GM19193 (cell line): ENCODE measurements around the gene PNMA8C.

ENCODE experiments used
- POLR2A ChIP-seq: IDR thresholded peaks from 4 replicates; pipeline ENCODE4 v1.6.1; 2011; ENCODE audit not compliant: insufficient read depth, insufficient read length; ENCODE audit errors: extremely low read depth

PNMA8C gene

DNA sequence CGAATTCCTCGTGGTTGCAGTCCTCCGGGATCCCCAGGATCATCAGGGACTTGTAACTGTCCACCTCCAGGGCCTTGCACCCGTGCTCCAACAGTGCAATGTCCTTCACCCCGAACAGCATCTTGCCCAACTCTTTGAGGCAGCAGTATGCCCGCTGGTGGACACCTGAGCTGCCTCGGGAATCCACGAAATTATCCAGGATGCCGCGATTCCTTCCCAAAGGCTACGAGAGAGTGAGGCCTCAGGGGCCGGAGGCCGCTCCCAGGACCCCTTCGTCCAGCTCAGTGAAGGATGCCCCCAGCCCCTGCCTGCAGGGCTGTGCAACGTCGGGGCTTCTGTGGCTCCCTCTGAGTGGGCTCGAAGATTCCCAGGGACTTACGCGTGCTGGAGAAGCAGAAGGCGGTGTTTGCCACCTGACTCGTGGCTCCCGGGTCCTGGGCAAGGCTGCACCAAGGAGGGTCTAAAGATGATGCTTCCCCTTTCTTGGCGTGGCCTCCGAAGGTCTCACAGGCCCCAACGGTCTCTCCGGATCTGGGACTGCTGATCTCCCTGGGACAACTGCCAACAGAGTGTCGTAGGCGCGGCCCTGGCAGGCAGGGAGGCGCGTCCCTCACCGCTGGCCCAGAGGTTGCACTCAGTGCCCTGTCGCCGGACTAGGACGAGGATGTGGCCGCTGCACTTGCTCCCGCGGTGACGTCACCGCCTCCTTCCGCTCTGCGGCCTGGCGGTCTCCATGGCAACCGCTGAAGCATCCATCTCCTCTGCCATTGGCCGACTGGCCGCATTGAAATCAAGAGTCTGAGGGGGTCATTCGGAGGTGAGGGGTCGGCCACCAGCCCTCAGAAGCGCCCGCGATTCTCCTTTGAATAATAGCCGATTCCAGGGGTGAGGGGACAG is at the start of gene PNMA8C:
PNMA8C (minus strand) TSS at position 698 of the 897 bp plus-strand sequence; CDS start at position 121, 577 bp downstream.
- no peak for TF ChIP-seq POLR2A

DNA sequence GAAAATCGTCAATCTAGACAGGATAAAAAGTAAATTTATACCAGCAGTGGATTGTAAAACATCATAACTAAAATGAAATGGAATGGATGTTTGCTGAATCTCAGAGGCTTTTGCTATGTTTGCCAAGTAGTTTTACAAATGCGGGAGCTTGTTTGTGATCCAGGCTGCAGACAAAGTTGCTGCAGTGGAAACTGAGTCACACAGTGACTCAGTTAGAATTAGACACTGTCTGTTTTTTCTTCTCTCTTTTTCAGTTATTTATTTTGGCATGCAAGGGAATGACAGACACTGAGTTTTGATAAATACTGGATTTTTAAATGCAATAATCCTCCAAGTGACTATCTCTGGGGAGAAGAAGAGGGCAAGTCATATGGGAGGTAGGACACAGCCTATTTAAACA is 47.2 kb upstream of the PNMA8C start:
- TF ChIP-seq POLR2A: no peak

DNA sequence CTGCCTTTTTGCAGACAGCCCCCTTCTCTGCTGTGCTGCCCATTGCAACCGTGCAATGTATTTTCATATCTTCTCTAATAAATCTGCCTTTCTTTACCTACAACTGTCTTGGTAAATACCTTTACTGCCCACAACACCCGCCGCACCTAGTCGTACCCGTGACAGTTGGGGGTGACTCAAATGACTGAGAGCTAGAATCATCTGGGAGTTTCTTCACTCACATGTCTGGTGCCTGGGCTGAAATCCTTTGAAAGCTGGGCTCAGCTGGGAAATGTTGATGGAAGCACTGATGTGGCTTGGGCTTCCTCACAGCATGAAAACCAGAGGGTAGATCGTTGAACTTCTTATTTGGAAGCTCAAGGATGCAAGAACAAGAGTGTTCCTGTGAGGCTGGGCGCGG is 45.5 kb upstream of the PNMA8C start:
- no peak for TF ChIP-seq POLR2A

DNA sequence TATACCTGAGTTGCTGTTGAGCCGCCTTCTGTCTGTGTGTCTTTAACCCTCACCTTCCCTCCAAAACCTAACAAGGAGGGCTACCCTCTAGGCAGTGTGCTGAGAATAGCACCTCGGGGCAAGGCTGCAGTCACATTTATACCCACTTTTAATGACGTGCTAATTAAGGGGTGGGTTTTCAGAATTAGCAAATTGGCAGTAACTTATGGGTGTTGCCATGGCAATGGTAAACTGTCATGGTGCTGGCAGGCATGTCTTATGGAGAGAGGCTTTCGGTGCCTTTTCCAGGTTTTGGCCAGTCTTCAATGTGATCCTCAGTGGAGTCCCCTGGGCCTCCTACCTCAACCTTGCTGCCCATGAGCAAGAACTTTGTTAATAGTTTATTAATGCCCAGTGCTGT is 43.9 kb upstream of the PNMA8C start:
- no peak for TF ChIP-seq POLR2A

DNA sequence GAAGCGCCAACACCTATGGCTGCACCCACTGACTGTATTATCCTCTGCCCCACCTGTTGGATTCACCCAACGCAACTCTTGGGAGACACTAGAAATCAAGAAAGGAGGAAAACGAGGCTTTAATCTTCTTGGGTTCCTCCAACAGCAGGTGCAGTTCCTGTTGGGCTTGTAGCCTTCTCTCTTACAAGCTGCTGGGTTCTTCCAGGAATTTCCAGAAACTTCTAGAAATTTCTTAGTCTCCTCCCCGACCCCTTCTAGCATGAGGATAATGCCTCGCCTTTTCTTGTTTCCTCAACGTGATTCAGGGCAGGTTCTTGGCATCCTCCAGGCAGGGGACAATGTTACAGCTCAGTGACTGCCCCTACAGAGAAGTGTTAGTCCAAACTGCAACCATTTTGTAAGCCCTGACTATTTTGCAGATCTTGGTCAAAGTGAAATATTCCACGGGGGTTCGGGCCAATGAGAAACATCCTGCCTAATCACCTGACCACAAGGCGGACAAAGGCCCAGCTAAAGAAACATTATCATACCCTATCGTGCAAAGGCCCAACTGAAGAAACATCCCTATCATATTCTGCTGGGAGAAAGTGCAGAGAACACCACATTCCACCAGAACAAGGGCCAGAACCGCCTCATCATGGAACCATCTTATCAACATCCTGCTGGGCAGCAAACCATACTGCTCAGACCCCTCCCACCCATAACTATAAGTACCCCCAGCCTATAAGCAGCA is 43.2 kb upstream of the PNMA8C start:
- no peak for TF ChIP-seq POLR2A

DNA sequence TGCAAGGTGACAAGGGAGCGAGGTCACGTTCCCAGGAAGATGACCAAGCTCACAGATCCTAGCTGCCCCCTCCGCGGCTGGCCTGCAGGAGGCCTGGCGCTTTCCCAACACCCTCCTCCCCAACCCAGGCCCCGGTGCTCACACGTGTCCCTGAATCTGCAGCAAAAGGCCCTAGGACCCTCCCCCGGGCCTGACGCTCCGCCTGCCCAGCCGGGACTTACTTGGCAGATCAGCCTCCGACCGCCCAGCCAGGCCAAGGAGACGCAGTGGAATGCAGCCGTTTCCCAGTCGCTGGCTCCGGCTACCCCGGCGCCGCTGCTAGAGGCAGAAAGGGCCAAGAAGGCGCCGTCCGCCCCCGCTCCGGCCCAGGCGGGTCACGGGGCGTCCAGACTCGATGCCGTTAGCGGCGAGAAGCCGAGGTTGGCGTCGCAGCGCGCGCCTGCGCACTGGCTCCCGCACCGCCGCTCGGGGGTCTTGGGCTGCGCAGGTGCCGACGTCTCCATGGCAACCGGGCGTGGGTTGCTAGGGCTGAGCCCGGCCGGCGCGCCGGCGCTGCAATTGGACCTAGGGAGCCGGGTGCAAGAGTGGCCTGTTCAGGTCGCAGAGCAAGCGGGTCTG is 42.5 kb upstream of the PNMA8C start, which contains the start of gene PNMA8A:
PNMA8A (minus strand) TSS at position 448 of the 618 bp plus-strand sequence. CDS start 528 bp downstream, outside the sequence.
- TF ChIP-seq POLR2A: no peak

DNA sequence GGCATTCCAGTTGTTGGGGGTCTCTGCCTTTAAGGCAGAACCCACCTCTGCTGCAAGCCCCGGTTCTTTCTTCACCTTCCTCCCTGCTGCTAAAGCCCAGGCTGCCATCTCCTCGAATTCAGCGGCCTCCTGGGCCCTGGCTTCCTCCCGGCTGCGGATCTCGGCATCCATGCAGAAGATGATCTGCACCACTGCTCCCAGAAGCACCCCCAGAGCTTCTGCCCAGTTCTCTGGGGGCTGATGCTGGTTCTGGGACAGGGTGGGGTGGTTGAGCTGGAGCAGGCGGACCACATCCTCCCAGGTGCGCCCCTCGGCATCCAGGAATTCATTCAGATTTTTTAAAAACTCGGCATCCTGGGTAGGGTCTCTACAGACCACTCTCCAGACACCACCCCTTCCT is 41.6 kb upstream of the PNMA8C start:
- TF ChIP-seq POLR2A: no peak

DNA sequence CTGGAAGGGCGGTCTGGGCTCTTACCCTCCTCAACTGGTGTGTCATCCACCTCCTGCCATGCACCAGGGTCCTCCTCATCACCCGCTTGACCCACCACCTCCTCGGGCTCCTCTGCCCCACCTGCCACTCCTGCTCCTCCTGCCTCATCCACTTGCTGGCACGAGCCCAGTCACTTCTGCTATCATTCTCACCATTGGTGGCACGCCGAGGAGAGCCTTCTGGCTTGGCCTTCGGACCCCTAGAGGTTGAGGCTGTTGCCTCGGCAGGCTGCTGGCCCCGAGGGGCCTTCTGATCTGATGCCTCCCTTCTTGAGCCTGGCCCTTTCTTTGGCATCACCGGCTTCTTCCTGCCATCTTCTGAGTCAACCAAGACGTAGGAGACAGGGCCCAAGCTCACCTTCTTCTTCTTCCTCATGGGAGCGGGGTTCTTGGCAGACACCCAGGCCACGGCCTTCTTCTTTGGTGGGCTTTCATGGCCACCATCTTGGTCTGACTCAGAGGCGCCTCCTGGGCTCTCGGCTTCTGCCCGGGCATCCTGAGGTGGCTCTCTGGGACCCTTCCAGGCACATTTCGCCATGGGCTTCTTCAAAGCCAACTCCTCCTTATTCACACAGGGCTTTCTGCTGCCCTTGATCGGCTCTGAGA is 40.9 kb upstream of the PNMA8C start:
- TF ChIP-seq POLR2A: no peak

DNA sequence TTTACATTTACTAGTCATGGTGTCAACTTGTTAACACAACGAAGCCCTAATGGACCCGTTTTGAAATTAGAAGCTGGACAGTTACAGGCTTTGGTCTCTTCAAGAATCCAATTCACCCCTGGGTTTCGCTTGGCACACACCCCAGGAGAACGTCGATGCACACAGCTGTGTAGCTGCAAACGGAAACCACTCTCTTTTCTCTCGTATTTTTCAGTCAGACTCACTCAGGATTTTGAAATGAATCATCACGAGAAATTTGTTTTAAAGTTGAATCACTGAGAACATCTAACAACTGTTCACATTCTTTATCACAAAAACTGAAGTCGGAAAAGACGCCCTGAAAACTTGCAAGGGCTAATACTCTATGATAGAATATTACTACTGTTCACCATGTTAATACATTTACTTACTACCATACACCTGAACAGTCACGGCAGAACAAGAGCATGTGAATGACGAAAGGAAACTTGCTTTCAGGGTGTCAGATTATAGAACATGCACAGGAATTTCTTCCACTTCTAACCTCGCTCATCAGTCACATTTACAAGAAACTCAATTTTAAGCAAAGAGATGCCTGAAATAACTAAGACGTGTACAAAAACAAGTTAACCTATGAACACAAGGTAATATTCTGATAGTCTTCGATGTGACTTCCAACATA is 37.9 kb upstream of the PNMA8C start:
- no peak for TF ChIP-seq POLR2A

DNA sequence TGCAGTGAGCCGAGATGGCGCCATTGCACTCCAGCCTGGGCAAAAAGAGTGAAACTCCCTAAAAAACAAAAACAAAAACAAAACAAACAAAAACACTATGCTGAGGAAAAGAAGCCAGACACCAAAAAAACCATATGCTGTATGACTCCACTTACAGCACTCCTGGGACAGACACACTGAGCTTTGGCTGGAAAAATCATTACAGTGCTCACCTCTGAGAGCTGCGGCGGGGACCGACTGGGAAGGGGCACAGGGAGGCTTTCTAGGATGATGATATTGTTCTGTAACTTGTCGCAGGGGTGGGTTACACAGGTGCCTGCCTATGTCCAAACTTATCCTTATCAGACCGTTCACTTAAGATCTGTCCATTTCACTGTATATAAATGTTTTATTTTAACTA is 34.8 kb upstream of the PNMA8C start:
- TF ChIP-seq POLR2A: no peak

DNA sequence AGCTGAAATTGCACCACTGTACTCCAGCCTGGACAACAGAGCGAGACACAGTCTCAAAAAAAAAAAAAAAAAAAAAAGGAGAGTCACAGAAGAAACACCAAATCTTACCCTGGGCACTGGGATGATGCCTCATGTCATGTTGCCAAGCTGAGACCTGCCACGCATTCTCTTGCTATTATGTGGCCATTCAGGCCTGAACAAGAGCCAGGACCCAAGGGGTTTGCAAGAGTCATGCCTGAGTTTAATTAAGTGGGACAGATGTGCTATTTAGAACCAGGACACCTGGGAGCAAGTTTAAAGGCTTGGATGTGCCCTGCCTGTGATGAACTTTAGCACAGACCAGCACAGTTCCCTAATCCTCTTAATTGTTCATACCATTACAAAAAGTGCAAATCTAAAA is 32.8 kb upstream of the PNMA8C start:
- TF ChIP-seq POLR2A: no peak

DNA sequence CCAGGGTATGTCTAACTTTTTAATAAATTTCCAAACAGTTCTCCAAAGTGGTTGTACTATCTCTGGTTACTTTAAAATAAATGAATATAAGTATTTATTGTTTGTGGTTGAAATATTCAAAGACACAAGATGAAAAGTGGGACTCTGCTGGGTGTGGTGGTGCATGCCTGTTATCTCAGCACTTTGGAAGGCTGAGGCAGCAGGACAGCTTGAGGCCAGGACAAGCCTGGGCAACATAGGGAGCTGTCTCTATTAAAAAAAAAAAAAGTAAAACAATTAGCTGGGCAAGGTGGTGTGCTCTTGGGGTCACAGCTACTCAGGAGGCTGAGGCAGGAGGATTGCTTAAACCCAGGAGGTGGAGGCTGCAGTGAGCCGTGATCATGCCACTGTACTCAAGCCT is 32.2 kb upstream of the PNMA8C start:
- TF ChIP-seq POLR2A: no peak

DNA sequence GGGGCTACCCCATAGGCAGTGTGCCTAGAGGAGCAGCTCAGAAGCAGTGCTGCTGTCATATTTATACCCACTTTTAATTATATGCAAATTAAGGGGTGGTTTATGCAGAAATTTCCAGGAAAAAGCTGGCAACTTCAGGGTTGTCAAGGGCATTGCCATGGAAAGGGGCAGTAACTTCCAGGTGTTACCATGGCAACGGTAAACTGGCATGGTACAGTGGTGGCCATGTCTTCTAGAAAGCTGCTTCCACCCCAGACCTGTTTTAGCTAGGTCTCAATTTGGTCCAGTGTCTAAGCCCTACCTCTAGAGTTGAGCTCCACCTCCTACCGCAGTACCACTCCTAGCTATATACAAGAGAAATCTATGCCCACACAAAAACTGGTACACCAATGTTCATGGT is 31.3 kb upstream of the PNMA8C start:
- no peak for TF ChIP-seq POLR2A

DNA sequence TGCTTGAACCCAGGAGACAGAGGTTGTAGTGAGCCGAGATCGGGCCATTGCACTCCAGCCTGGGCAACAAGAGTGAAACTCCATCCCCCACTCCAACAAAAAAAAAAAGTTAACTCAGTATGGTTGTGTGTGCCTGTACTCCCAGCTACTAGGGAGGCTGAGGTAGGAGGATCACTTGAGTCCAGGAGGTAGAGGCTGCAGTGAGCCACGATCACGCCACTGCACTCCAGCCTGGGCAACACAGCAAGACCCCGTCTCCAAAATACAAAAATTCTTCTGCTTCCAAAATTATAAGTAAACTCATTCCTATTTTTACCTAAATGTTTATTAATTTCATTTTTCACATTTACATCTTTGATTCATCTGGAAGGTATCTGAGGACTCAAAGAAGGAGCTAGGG is 28.2 kb upstream of the PNMA8C start:
- no peak for TF ChIP-seq POLR2A
